ENCODE data around the gene FANCC.

Gene FANCC

DNA sequence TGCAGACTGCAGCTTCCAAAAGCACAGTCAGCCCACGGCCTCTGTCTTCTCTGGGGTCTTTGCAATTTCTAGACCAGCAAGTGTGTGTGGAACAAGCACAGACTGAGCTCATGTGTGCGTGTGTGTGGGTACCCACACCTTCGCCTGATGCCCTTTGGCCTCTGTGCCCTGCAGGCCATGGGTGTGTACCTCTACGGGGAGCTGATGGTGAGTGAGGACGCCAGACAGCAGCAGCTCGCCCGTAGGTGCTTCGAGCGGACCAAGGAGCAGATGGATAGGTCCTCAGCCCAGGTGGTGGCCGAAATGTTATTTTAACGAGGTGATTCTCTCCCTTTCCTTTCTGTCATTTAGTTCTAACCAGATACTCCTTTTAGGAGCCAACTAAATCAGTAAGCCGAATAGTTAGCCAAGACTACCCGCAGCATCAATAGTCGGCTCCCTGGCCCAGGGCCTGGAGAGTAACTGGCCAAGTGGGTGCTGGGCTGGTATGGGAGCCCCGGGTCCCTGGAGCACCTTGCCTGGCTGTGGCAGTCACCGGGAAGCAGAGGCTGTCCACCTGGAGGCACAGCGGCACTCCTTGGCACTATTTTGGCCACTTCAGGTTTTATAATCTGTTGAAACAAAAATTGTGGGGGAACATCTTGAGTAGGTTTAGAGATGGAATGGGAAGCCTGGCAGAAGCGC lies 235.0 kb downstream of the FANCC start:
- no peak overlapping the region for H3K4me3 ChIP-seq (ENCODE audit: low read depth, low read length)
- TF ChIP-seq, protein P1, sequence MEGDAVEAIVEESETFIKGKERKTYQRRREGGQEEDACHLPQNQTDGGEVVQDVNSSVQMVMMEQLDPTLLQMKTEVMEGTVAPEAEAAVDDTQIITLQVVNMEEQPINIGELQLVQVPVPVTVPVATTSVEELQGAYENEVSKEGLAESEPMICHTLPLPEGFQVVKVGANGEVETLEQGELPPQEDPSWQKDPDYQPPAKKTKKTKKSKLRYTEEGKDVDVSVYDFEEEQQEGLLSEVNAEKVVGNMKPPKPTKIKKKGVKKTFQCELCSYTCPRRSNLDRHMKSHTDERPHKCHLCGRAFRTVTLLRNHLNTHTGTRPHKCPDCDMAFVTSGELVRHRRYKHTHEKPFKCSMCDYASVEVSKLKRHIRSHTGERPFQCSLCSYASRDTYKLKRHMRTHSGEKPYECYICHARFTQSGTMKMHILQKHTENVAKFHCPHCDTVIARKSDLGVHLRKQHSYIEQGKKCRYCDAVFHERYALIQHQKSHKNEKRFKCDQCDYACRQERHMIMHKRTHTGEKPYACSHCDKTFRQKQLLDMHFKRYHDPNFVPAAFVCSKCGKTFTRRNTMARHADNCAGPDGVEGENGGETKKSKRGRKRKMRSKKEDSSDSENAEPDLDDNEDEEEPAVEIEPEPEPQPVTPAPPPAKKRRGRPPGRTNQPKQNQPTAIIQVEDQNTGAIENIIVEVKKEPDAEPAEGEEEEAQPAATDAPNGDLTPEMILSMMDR (IDR thresholded peaks at IDR 0.05; ENCODE audit: low read depth, low read length): no peak

DNA sequence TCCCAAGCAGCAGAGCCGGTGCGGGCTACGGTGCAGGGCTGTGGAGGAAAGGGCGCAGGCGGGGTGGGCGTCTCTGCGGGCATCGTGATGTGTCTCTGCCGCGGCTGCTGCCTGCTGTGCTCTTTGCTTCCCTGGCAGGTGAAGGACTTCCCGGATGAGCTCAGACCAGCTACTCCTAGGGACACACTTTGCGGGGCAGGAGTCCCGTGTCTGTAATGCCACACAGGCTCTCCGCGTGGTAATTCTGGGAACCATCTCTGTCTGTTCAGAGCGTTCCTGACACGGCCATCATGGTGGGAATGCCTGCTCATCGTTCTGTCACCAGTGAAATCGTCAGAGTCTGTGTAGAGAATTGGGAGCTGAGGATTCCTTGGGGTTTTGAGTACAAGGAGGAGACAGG lies 235.5 kb downstream of the FANCC start:
- H3K4me3 ChIP-seq (ENCODE audit: low read depth, low read length): no peak overlapping the region
- TF ChIP-seq, protein P1 (IDR thresholded peaks at IDR 0.05; ENCODE audit: low read depth, low read length): no peak

DNA sequence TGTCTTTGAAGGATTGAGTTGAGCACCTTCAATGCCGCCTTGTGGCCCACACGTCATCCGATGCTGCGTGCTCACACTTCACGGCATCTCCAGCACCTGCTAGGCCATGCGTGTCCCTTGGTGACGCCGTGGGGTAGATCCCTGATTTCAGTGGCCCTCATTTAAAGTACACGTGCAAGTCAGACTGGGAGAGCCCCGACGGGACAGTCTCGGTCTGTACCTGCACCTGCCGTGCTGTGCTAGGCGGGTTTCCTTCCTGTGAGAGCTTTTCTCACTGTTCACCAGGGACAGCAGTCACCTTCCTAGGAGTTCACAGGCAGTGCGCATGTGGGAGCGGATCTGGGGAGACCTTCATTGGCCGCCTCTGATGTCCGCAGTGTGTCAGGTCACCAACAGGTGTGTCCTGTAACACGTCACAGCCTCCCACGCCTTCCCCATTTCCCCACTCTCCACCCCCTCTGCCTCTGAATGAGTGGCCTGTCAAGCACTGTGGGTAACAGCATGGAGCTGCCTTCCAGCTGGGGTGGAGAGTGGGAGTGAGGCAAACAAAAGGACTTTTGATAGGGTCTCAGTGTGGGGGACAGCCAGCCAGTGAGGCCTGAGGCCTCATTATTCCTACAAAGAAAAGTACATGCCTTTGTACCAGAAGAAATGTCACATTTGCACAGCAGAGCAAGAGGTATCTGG lies 236.4 kb downstream of the FANCC start:
- H3K4me3 ChIP-seq (ENCODE audit: low read depth, low read length): no peak overlapping the region
- TF ChIP-seq, protein P1 (IDR thresholded peaks at IDR 0.05; ENCODE audit: low read depth, low read length): no peak

DNA sequence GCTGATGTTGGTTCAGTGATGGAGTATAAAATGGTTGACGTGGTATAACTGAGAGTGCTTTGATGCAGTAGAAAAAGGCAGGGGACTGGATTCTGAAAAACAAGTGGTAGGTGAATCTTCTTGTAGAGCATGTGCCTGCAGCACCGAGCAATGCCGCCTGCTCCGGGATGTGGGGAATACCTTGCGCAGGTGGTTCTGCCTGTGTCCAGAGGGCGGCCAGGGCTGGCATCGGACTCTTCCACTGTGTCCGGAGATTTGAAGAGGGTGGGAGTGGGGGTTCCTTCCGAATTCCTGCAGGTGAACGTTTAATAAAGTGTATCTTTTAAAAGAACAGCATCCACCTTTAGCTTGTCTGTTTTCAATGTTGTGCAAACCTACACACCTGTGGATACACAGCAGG lies 238.0 kb downstream of the FANCC start:
- no peak overlapping the region for H3K4me3 ChIP-seq (ENCODE audit: low read depth, low read length)
- TF ChIP-seq, protein P1 (IDR thresholded peaks at IDR 0.05; ENCODE audit: low read depth, low read length): no peak

DNA sequence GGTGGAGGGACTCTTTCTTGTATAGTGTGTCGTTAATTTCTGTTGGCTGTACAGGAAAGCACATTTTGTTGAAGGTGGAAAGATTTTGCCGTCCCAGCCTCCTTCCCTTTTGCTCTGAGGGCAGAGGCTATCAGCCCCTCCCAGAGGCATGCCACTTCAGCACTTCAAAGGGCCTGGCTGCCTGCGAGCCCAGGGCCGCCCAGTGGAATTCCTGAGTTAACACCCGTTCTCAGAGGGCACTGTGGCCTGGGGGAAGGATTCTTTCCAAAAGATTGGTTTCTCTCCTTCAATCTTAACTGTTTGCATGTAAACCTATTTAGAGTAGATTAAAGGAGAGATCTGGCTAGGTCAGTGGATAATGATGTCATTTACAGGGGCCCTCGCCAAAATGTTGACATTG lies 238.6 kb downstream of the FANCC start:
- TF ChIP-seq, protein P1 (IDR thresholded peaks at IDR 0.05; ENCODE audit: low read depth, low read length): no peak
- no peak overlapping the region for H3K4me3 ChIP-seq (ENCODE audit: low read depth, low read length)

DNA sequence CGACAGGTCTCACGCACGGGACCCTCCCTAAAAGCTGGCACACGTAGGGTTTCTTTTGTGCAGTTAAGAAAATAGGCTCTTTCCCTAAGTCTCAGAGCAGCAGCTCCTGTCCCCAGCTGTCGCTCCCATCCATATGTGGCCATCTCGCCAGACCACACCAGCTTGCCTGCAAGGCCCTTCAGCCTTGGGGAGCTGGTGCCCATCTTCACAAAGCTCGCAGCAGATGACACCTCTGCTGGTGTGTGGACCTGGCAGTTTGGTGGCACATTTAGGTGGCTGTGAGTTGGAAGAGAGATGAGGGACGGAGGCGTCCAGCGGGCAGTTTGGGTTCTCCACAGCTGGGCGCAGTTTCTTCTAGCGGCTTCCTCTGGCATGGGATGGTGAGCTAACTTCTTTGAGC lies 239.0 kb downstream of the FANCC start:
- no peak overlapping the region for H3K4me3 ChIP-seq (ENCODE audit: low read depth, low read length)
- TF ChIP-seq, protein P1 (IDR thresholded peaks at IDR 0.05; ENCODE audit: low read depth, low read length): no peak

DNA sequence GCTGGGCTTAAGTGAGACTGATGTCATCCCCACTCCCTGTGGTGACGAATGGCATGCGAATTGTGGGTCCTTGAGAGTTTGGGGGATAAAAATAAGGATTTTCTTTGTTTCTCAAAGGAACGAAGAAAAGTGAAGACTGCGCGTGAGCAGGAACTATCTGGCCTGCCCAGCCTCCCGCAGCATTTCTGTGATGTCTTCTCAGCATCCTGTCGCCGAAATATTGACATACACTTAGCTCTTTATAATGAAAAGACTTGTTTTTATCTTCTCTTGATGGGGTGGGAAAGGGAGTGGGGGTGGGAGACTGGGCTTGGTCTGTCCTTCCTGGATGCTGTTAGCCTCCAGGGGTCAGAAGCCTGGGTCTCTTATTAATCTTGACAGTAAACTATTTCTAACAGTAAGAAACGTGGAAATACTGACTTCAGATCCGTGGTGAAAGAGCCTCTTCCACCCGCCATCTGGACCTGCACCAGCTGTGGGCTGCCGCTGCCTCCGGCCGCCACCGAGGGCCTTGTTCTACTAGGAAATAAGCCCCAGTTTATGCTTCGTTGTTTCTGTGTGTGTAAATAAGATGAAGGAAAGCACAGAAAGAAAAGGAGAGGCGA lies 239.6 kb downstream of the FANCC start:
- TF ChIP-seq, protein P1 (IDR thresholded peaks at IDR 0.05; ENCODE audit: low read depth, low read length): no peak

More for the DNA sequence above, 239.6 kb downstream of the FANCC start:
- no peak overlapping the region for H3K4me3 ChIP-seq (ENCODE audit: low read depth, low read length)

All from WI38 (cell line).